Measurements from ENCODE around the gene PRSS22.

- TF ChIP-seq CTCF (conservative IDR thresholded peaks at IDR 0.05; ENCODE audit: low read length) (no peak), EZH2phosphoT487 (IDR thresholded peaks at IDR 0.05; ENCODE audit: borderline replicate concordance) (no peak)
Observed at GRCh38 chr16:2871926-2872325, 14.0 kb upstream of the PRSS22 start.
